ENCODE data around the gene SUMO3. TPM values are rescaled to one million over a fixed set of nuclear protein-coding genes. Genes with fewer than 3 reads are reported as not detected.

Gene SUMO3
- total and polyA plus RNA-seq, 2 of the 8 experiments (the other 6 are each of a cell fraction or from before 2014, with no cell fraction given): 96.8 to 101 TPM

GRCh38 chr21:44848821-44849521 is 31.1 kb upstream of the SUMO3 start (continued):
- no peak for TF ChIP-seq CHD7 (IDR thresholded peaks at IDR 0.05; ENCODE audit: insufficient replicate concordance, low read length)
- TF ChIP-seq GABPA (IDR thresholded peaks at IDR 0.05; ENCODE audit: borderline replicate concordance, insufficient read depth, low read length): no peak
- TF ChIP-seq ASH2L (IDR thresholded peaks at IDR 0.05; ENCODE audit: low read length): no peak
- no peak for TF ChIP-seq SIX5 (IDR thresholded peaks at IDR 0.05; ENCODE audit: low read depth, low read length)
- TF ChIP-seq JUN (IDR thresholded peaks at IDR 0.05; ENCODE audit: low read depth, low read length): no peak
- TF ChIP-seq POU5F1 (IDR thresholded peaks at IDR 0.05; ENCODE audit: low read depth, low read length): no peak
- no peak for TF ChIP-seq CHD2 (IDR thresholded peaks at IDR 0.05; ENCODE audit: low read length)
- no peak for TF ChIP-seq EP300 (IDR thresholded peaks at IDR 0.05; ENCODE audit: borderline replicate concordance in 1 of 2, low read depth in 2 of 2, low read length in 2 of 2)
- no peak for TF ChIP-seq BCL11A (IDR thresholded peaks at IDR 0.05; ENCODE audit: low read depth in 2 of 2, low read length in 2 of 2)
- no peak for TF ChIP-seq CBX5 (IDR thresholded peaks at IDR 0.05; ENCODE audit: low read depth, low read length)
- TF ChIP-seq RBBP5 (IDR thresholded peaks at IDR 0.05; ENCODE audit: borderline replicate concordance, low read depth, low read length): no peak
